ENCODE measurements around the gene PTH1R.
A peak's percentile ranks its signal among the peaks of the same experiment; 100 is the strongest.

Gene PTH1R

GRCh38 chr3:46865031-46865507 is 12.5 kb upstream of the PTH1R start:
- no peak for DNase-seq

DNA sequence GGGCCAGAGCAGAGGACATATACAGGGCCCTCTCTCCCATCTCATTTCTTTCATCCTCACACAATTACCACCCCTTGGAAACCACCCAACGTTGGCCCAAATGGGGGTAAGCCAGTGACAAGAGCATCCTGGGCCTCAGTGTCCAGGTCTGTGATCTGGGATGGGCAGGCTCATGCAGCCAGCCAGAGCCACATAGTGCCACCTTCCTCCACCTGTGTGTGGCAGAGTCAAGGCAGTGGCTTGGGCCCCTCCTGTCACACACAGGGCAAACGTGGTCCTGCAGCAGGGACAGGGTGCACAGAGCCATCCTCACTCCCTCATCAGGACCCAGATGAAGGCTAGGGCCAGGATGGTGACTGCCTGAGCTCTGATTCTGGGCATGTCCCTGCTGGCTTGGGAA is 12.0 kb upstream of the PTH1R start:
- DNase-seq: no peak

- DNase-seq: no peak
Measured at GRCh38 chr3:46866032-46866595, 11.4 kb upstream of the PTH1R start.

DNA sequence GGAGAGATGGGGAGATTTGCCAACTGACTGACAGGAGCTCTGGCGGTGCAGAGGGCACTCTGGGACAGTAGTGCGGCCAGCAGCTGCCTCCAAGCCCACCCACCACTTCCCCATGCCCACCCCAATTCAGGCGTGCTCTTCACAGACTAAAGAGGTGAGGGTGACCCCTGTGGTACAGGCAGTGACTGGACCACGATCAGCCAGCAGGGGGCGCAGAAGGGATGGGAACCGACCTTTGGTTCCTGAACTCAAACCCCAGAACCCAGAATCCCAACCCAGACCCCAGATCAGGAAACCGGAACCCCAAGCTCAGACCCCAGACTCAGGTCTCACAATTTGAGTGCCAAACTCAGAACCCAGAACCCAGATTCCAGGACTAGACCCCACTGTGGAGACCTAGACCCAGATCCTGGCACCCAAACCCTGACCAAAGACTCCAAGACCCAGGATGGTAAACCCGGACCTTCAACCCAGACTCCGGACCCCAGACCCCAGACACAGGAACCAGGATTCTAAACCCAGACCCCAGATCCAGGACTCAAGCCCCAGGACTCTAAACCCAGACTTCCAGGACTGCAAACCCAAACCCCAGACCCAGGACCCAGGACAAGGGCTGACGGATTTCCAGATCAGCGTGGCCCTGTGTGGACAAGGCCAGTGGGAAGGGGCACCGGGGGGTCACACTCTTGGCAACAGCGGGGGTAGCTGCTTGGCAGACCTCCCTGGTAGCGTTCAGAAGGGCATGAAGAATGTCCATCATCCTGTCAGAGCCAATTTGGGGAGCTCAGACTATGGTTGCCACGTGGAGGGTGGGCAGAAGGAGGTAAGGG is 10.6 kb upstream of the PTH1R start:
- peak; percentile 54 for DNase-seq

DNA sequence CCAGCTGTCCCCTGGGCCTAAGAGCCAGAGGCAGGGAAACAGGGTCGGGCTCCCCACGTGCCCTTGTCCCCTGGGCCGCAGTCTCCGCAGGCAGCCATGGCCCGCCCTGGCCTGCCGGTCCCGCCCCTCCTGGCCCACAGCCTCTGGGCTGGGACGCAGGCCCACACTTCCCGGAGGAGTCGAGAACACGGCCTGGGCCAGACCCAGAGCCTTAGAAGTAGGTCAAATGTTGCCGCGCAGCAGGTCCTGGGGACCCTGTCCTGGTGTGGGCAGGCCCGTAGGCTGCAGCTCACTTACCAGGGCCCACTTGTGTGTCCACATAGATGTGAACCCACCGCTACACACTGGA is 10.0 kb upstream of the PTH1R start:
- DNase-seq: no peak

- DNase-seq: no peak
Measured at GRCh38 chr3:46868287-46868686, 9.2 kb upstream of the PTH1R start.

GRCh38 chr3:46868948-46869347 is 8.6 kb upstream of the PTH1R start:
- no peak for DNase-seq

GRCh38 chr3:46869440-46869839 is 8.1 kb upstream of the PTH1R start:
- DNase-seq: no peak

DNA sequence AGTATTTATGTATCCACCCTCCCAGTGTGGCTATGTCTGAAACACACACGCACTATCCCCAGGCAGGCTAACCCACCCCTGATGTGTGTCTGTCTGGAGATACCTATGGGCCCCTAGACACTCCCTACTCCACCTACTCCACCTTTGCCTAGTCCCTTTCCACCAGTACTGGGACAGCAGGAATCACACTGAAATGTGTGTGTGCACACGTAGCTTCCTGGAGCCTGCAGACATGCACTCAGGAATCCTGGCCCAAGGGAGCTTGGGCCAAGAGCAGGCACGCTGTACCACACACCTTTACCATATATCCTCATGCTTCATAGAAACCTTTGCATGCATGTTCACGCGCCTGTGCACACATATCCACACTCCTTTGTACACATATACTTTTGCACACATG is 6.9 kb upstream of the PTH1R start:
- no peak for DNase-seq

DNA sequence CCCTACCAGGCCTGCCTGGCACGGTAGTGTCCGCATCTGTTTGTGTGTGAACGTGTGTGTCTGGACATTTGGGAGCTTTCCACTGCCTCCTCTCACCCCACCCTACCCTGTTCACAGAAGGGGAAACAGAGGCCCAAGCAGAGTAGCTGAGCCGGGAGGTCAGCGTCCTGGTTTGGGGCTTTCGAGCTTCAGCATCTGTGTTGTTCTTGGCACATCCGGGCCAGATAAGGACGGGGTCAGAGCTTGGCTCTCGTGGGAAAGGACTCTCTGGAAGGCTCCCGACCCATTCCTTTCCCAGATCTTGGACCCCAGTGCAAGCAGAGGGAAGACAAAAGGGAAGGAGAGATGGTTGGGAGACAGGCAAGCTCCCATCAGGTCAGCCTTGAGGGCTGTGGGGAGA is 6.3 kb upstream of the PTH1R start:
- DNase-seq: no peak

DNA sequence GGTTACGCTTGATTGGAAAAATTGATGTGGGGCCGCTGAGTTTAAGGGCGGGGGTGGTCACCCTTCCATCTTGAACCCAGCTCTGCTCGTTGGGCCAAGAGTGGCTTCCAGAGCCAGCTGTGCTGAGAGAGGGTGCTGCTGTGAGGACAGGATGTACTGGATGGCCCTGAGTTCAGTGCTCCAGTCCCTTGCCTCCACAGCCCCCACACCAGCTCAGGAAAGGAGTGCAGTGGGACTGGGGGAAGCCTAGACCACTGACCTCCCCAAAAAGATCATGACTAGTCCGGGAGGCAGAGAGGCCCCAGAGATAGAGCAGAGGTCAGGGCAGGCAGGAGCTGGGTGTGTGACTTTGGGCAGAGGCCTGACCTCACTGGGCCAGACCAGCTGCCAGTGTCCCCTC is 4.0 kb upstream of the PTH1R start:
- DNase-seq: no peak

GRCh38 chr3:46874430-46874829 is 3.1 kb upstream of the PTH1R start:
- no peak for DNase-seq

- DNase-seq: no peak
Measured at GRCh38 chr3:46875560-46875959, 2.0 kb upstream of the PTH1R start.

GRCh38 chr3:46876313-46877300 is 914 bp upstream of the PTH1R start:
- no peak for DNase-seq

- DNase-seq: no peak
Measured at GRCh38 chr3:46878781-46879436, 1.4 kb downstream of the PTH1R start.

- no peak for DNase-seq
Measured at GRCh38 chr3:46880884-46881595, 3.5 kb downstream of the PTH1R start.

DNA sequence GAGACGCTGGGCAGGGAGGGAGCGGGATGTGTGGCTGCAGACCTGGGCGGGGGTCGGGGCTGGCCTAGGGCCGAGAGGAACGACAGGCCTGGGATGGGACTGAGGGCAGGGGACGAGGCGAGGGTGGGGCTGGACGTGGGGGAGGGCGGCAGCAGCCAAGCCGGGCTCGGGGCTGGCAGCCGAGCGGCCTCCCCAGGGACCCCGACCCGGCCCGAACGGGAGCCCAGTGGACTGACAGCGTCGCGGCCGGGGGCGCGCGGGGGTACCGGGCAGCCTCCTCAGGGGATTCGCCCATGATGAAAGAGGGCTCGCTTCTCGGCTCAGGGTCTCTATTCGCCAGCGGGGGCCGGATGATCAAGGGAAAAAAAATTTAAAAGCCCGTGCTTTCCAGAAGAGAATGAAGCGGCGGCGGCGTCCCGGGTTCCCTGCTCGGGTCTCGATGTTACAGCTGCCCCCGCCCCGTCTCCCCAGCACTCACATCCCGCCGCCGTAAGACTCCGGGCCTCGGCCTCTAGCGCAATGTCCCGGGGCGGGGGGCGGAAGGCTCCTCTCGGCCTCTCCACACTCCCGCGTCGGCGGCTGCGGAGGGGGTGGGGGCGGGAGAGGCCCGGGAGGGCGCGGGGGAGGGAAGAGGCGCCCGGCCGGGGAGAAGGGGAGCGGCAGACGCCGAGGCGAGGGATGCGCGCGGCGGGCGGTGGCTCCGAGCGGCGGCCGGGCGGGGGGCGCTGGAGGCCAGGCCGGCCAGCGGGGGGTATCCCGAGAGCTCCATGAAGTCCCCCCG is 4.3 kb downstream of the PTH1R start:
- DNase-seq: no peak

GRCh38 chr3:46882377-46883053 is 5.0 kb downstream of the PTH1R start:
- no peak for DNase-seq

- no peak for DNase-seq
Measured at GRCh38 chr3:46883054-46883829, 5.7 kb downstream of the PTH1R start.

DNA sequence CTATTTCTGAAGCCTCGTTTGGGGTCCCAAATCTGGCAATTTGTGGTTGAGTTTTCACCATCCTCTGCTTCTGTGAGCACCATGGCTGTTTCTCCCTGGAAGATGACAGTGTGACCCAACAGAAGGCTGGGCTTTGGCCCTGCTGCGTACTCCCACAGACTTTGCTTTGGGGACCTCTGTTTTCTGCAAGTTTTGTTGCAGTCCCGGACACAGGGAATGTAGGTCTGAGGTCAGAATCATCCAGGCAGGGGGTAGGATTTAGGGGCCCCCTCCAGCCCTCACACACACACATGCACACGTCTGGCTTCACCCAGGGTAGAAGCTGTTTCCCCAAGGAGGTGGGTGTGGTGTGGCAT is 6.3 kb downstream of the PTH1R start:
- DNase-seq: no peak

All from central memory CD4-positive, alpha-beta T cell (primary cell).